KMS-11 (cell line): ENCODE data around the gene SLC27A4.

Experiments used
- H2AFZ ChIP-seq: fragments of 200-600 bp; sonication (generic); 2 replicates; pipeline ENCODE4 v1.6.1; 2016; ENCODE audit warnings: antibody characterized with exemption, mixed run types, low read depth
- H3K27ac ChIP-seq: fragments of 200-600 bp; sonication (generic); 2 replicates; pipeline ENCODE4 v1.6.1; 2016; ENCODE audit warnings: mild to moderate bottlenecking, mixed run types
- H3K27me3 ChIP-seq: fragments of 200-600 bp; sonication (generic); 2 replicates; pipeline ENCODE4 v1.6.1; 2017; ENCODE audit warnings: mild to moderate bottlenecking, low read depth, mixed run types, moderate library complexity; ENCODE audit not compliant: insufficient read depth
- H3K36me3 ChIP-seq: fragments of 200-600 bp; sonication (generic); 2 replicates; pipeline ENCODE4 v1.6.1; 2017; ENCODE audit warnings: mild to moderate bottlenecking, mixed run types; ENCODE audit not compliant: insufficient read depth
- H3K4me1 ChIP-seq: fragments of 200-600 bp; sonication (generic); 2 replicates; pipeline ENCODE4 v1.6.1; 2016; ENCODE audit warnings: mild to moderate bottlenecking, low read depth, mixed run types; ENCODE audit not compliant: poor library complexity, severe bottlenecking
- H3K4me2 ChIP-seq: fragments of 200-600 bp; sonication (generic); 2 replicates; pipeline ENCODE4 v1.7.0; 2016; ENCODE audit warnings: mild to moderate bottlenecking, mixed run types
- H3K4me3 ChIP-seq: fragments of 200-600 bp; sonication (generic); IDR thresholded peaks from 2 replicates; pipeline ENCODE4 v1.6.1; 2017; ENCODE audit warnings: low read depth, low read length, mixed read lengths; ENCODE audit not compliant: insufficient read depth
- H3K79me2 ChIP-seq: fragments of 200-600 bp; sonication (generic); 2 replicates; pipeline ENCODE4 v1.6.1; 2016; ENCODE audit warnings: low read depth, mixed run types; ENCODE audit not compliant: insufficient read depth
- H3K9ac ChIP-seq: fragments of 200-600 bp; sonication (generic); 2 replicates; pipeline ENCODE4 v1.6.1; 2016; ENCODE audit warnings: mild to moderate bottlenecking, mixed run types
- H4K20me1 ChIP-seq: fragments of 200-600 bp; sonication (generic); 2 replicates; pipeline ENCODE4 v1.6.1; 2016; ENCODE audit warnings: mild to moderate bottlenecking, mixed run types; ENCODE audit not compliant: insufficient read depth
- TF ChIP-seq, protein P1 (sequence below): fragments of 200-600 bp; sonication (generic); conservative IDR thresholded peaks from 2 replicates; pipeline ENCODE4 v1.6.1; 2017; ENCODE audit warnings: low read depth, mild to moderate bottlenecking, antibody characterized with exemption, low read length, moderate library complexity, mixed read lengths

Gene SLC27A4

GRCh38 chr9:128404560-128404959 lies 64.2 kb downstream of the SLC27A4 start:
- no peak overlapping the region for H3K27ac ChIP-seq
- no peak overlapping the region for H3K9ac ChIP-seq
- TF ChIP-seq, protein P1, sequence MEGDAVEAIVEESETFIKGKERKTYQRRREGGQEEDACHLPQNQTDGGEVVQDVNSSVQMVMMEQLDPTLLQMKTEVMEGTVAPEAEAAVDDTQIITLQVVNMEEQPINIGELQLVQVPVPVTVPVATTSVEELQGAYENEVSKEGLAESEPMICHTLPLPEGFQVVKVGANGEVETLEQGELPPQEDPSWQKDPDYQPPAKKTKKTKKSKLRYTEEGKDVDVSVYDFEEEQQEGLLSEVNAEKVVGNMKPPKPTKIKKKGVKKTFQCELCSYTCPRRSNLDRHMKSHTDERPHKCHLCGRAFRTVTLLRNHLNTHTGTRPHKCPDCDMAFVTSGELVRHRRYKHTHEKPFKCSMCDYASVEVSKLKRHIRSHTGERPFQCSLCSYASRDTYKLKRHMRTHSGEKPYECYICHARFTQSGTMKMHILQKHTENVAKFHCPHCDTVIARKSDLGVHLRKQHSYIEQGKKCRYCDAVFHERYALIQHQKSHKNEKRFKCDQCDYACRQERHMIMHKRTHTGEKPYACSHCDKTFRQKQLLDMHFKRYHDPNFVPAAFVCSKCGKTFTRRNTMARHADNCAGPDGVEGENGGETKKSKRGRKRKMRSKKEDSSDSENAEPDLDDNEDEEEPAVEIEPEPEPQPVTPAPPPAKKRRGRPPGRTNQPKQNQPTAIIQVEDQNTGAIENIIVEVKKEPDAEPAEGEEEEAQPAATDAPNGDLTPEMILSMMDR, result no peak
- no peak overlapping the region for H3K4me2 ChIP-seq
- H3K4me1 ChIP-seq, result no peaks in the 10 kb centered on the region
- H4K20me1 ChIP-seq, result no peaks in the 10 kb centered on the region
- no peak overlapping the region for H2AFZ ChIP-seq
- H3K27me3 ChIP-seq, result no peaks in the 10 kb centered on the region
- no peak overlapping the region for H3K4me3 ChIP-seq
- H3K79me2 ChIP-seq, result no peaks in the 10 kb centered on the region
- H3K36me3 ChIP-seq, result no peaks in the 10 kb centered on the region

DNA sequence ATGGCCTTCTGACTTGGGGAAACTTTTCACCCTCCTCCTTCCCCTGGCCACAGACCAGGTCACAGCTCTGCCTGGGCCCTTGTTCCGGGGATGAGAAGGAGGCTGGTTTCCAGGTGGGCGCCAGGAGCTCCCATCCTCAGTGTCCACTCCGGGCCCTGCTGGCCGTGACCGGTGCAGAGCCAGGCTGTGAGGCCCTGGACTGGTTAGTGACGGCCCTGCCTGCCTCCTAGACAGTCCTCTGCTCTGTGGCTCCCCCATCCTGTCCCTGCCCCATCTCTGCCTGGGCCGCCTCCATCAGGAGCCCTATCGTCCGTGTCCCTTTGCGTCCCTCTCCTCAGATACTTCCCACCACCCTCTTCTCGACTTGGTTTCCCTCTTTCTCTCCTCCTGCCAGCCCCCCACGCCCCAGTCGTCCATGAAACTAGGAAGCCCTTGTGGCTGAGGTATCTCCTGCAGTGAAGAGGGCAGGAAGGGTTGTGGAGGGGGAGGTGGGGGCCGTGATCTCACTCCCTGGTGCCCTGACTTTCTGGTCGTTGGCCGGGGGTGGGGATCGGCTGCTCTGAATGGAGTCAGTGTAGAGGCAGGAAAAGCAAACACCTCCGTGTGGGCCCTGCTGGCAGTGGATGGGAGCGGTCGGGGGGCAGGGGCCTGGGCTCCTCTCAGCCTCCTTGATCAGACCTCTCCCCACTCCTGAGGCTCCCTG lies 64.9 kb downstream of the SLC27A4 start:
- TF ChIP-seq, protein P1, result no peak
- H3K4me2 ChIP-seq, result no peak overlapping the region
- H3K36me3 ChIP-seq, result no peaks in the 10 kb centered on the region
- H2AFZ ChIP-seq, result no peak overlapping the region
- peaks cover 6% of the 10 kb centered on the region; the same call in 1 of the 2 replicates for H3K27me3 ChIP-seq
- no peak overlapping the region for H3K4me3 ChIP-seq
- H3K27ac ChIP-seq, result no peak overlapping the region
- no peak overlapping the region for H3K9ac ChIP-seq
- H3K79me2 ChIP-seq, result no peaks in the 10 kb centered on the region
- no peaks in the 10 kb centered on the region for H4K20me1 ChIP-seq
- H3K4me1 ChIP-seq, result no peaks in the 10 kb centered on the region

DNA sequence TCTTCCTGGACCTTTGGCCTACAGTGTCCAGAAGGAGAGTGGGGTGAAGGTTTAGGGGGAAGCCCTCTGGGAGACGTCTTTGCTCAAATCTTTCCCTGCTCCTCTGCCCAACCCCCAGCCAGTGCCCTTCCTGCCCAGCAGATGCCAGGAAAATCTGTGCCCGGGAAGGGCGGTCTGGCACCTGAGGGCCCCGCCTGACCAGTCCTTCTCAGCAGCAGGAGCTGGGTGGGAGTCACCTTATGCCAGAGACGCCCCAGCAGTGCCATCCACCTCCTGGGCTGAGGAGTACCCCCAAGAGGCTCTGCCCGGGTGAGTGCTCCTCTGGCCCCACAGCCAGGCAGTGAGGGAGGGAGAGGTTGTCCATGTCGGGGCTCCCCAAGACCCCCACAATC lies 65.4 kb downstream of the SLC27A4 start:
- Histone ChIP-seq H3K36me3 (no peaks in the 10 kb centered on the region), H3K27ac (no peak overlapping the region), H3K4me2 (no peak overlapping the region), H2AFZ (no peak overlapping the region), H3K79me2 (no peaks in the 10 kb centered on the region), H3K4me1 (no peaks in the 10 kb centered on the region), H3K4me3 (no peak overlapping the region), H3K9ac (no peak overlapping the region), H3K27me3 (peaks cover 8% of the 10 kb centered on the region; the same call in 1 of the 2 replicates), H4K20me1 (no peaks in the 10 kb centered on the region)
- TF ChIP-seq, protein P1, result no peak

DNA sequence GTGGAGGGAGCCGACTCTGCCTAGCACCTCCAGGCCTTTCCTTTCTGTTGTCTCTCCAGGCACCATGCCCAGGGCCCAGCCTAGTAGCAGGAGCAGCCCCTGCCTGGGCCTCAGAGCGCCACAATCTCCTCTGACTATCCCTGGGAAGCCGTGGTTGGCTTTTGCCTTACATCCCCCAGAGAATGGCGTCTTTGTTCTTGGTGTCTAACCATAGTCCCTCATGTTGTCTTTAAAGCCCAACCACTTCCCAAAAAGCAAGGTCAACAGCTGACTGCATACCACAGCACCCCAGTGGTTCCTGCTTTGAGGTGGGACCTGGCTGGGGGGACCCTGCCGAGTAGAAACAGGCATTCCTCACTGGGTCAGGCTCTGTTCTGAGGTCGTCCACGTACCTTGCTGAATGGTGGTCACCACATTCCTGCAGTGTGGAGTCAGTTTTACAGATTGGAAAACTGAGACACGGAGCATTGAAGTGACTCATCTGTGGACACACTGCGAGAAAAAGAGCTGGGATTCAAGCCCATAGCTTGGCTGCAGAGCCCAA lies 66.6 kb downstream of the SLC27A4 start:
- H3K9ac ChIP-seq, result no peak overlapping the region
- H3K4me3 ChIP-seq, result no peak overlapping the region
- no peak overlapping the region for H2AFZ ChIP-seq
- H3K4me2 ChIP-seq, result no peak overlapping the region
- H4K20me1 ChIP-seq, result no peaks in the 10 kb centered on the region
- H3K27ac ChIP-seq, result no peak overlapping the region
- no peaks in the 10 kb centered on the region for H3K36me3 ChIP-seq
- H3K4me1 ChIP-seq, result no peaks in the 10 kb centered on the region
- peaks cover 8% of the 10 kb centered on the region; the same call in 1 of the 2 replicates for H3K27me3 ChIP-seq
- H3K79me2 ChIP-seq, result no peaks in the 10 kb centered on the region
- TF ChIP-seq, protein P1, result no peak
